ENCODE results near the gene ARID4B.
"Not testable (repeated sequence)": the region's sequence is repeated elsewhere in the genome, so short reads cannot be mapped to it uniquely, and the experiment has no call there.

The ARID4B gene

DNA sequence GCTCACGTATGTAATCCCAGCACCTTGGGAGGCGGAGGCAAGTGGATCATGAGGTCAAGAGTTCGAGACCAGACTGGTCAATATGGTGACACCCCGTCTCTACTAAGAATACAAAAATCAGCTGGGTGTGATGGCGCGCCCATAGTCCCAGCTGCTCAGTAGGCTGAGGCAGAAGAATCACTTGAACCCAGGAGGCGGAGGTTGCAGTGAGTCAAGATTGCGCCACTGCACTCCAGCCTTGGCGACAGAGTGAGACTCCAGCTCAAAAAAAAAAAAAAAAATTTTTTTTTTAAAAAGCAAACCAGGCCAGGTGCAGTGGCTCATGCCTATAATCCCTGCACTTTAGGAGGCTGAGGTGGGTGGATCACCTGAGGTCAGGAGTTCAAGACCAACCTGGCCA lies 168.7 kb downstream of the ARID4B start:
- not testable (repeated sequence) for DNase-seq

DNA sequence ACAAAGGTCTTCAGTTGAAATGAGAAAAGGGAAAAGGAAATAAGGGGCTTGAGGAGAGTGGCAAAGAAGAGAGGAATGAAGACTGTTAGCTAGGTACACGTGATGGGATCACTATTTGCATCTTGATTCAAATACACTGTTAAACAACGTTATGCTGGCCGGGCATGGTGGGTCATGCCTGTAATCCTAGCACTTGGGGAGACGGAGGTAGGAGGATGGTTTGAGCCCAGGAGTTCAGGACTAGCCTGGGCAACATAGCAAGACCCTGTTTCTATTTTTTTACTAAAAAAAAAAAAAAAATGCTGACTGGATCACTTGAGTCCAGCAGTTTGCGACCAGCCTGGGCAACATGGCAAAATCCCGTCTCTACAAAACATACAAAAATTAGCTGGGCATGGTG lies 169.3 kb downstream of the ARID4B start:
- DNase-seq, result no peak

DNA sequence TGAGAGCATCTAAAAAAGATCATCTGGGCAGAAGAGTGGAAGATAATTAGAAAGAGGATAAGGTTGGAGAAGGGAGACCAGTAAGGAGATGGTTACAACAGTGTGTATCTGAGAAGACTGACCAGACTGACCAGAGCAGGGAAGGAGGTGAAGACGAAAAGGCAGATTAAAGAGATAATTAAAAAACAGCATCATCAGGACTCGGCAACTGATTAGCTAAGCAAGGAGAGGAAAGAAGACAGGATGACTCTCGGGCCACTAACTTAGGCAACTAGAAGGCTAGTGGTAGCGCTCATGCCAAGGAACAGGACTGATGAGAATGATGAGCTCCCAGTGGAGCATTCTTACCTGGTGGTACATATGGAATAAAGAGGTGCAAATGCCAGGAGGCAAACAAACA lies 170.8 kb downstream of the ARID4B start:
- no peak for DNase-seq

DNA sequence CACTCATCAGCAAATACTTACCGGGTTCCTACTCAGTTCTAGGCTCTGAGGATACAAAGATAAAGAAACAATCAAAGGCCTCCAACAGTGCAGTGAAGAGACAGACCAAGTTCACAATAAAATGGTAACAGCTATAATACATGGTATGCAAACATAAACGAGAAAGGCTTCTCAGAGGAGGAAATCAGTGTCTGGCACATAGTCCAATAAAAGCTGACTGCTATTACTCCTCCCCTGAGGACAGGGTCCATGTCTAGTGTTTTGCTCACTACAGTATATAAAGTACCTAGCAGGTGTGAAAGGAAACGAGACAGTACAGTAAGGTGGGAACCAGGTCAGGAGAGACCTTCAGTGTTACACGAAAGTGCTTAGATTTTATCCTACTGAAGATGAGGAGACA lies 171.2 kb downstream of the ARID4B start:
- no peak for DNase-seq

DNA sequence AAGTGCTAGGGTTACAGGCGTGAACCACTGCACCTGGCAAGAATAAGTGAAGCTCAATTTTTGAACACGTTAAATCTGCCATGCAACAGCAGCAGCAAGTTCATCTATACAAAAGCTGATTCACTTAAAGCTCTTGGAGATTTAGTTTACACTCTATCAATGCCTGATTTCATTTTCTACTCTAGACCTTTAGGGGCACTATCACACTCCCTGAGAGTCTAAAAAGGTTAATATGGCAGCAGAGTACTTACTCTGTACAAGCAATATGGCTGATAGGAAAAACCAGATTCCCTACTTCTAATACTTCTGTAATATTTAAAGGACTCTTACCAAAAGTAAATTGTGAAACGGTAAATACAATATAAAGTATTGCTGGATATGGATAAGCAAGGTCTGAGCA lies 171.7 kb downstream of the ARID4B start:
- DNase-seq, result no peak

DNA sequence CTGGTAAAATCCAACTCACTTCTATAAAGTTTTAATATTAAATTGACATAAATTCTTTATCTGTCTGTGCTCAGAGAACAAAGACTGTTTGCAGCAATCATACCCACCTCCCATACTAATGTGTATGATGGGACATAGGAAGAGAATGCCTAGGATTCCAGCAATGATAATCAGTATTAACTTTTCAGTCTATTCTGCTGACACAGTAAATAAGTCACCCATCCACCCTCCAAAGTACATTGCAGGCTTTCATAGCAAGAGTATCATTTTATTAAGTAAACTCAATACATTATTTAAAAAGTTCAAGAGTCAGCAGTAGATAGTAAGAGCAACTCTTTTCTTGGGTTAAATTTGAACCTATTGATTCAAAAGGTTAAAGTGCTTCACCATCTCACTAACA lies 175.7 kb downstream of the ARID4B start:
- no peak for DNase-seq

DNA sequence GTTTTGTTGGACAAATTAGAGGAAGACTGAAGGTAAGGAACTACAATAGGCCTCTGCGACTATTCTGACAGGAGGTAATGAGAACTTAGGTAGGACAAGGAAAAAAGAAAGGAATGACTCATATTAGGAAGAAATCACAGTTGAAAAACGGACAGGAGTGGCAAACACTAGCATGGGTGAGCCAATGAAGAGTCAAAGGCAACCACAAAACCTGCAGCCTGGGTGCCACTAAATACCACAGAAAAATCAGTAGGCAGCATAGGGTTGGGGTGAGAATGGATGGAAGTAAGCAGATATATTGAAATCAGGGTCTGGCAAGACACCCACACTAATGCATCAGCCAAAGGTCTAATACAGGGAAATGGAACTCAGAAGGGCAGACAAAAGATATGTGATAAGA lies 176.9 kb downstream of the ARID4B start:
- peak; percentile 37 for DNase-seq

DNA sequence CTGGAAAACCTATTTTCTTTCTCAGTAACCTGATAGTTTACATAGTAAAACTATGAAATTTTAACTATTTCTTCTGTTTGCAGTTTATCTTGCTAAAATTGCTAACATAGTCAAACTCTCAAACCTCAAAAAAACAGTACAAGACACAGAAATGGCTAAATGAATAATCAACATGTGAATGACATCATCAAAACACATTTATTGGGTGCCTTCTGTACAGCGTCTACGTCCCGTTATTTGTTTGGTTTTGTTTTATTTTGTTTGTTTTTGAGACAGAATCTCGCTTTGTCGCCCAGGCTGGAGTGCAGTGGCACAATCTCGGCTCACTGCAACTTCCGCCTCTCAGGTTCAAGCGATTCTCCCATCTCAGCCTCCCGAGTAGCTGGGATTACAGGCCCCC lies 178.2 kb downstream of the ARID4B start:
- no peak for DNase-seq

DNA sequence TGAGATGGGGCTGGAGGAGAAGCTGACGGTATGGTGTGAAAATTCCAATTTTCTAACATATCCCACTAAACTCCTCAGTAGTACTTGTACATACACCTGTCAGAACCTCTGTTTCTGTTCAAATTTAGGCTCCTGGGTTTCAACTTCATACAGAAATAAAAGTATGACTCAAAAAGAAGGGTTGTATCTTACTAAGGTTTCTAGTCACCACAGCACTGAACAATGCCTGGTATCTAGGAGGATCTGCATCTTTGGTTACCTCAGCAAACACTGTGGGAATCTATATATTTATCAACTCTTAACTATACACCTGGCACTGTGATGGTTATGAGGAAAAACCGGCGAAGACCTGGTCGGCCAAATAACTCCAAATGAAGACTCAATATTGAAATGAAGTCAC lies 180.7 kb downstream of the ARID4B start:
- DNase-seq, result no peak

DNA sequence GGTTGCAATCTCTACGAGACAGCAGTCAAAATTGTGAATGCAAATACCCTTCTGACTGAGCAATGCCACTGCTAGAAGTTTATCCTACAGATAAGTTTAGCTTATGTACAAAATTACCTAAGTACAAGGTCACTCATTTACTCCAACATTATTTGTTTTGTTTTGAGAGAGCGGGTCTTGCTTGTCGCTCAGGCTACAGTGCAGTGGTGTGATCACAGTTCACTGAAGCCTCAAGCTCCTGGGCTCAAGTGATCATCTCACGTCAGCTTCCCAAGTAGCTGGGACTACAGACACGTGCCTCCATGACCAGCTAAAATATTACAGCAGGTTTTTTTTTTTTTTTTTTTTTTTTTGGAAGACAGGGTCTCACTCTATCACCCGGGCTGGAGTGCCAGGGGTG lies 182.3 kb downstream of the ARID4B start:
- no peak for DNase-seq

DNA sequence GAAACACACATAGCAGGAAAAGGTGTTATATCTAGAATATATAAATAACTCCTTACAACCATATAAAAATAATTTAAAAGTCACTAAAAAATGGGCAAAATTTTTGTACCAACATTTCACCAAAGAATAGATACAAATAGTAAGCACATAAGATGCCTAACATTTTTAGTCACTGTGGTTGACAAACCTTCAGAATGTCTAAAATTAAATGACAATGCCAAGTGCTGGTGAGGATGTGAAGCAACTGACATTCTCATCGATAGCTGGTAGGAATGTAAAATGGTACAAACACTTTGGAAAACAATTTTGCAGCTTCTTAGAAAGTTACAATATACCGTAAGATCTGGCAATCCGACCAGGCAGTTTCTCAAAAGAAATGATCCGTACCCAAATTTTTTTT lies 185.0 kb downstream of the ARID4B start:
- DNase-seq, result no peak

DNA sequence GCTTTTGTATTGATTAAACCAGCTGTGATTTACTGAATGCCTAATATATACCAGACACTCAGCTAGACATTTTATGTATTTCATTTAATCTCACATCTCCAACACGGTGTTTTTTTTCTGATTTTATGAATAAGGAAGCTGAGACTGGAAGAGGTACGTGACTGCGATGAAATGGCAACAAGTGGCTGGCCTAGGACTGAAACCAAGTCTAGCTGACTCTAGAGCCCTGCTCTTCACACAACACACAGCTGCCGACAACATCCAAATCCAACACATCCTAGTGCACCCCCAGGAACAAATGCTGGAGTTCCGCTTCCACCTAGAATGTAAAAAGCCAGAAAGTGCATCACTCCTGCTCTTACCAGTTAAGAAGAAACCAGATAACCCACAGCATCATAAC lies 188.7 kb downstream of the ARID4B start:
- DNase-seq, result no peak

DNA sequence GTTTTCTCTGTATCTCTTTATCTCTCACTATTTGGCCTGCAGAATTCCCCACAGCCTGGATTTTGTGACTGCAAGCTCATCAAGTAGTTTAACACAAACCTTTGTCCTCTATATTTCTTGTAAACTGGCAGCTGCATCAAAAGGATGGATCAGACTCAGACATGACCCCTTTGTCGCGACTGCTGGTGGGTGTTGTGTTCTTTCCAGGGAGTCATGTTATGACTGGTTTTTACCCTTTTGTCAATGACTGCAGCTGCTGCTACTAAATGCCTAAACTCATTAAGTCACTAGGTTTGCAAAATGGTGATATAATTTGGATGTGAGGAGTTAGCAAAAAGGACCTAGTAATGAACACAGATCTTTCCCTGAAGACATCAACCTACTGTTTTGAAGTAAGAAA lies 189.2 kb downstream of the ARID4B start:
- no peak for DNase-seq

DNA sequence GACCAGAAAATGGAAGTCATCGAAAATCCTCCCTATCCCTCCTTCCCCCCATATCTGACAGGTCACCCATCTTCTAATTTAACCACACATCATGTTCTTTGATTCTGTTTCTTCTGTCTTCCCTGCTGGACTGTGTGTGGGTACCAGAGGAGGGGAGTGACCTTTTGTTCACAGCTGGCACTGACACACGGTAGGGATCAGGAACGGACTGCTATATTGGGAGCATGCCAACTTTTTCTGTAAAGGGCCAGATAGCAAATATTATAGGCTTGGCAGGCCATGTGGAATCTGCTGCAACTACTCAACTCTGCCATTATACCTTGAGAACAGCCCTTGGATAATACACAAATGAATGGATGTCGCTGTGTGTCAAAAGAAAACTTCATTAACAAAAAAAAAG lies 191.9 kb downstream of the ARID4B start:
- no peak for DNase-seq

DNA sequence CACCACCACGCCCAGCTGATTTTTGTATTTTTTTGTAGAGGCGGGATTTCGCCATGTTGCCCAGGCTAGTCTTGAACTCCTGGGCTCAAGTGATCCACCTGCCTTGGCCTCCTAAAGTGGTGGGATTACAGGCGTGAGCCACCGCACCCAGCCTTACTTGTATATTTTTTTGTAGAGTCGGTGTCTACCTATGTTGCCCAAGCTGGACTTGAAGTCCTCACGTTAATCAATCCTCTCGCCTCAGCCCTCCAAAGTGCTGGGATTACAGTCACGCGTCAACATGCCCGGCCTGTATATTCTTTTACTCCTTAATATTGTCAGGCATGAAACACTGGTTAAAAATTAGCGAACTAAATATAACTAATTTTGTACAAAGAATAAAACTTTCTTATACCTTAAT lies 193.8 kb downstream of the ARID4B start:
- DNase-seq, result no peak

DNA sequence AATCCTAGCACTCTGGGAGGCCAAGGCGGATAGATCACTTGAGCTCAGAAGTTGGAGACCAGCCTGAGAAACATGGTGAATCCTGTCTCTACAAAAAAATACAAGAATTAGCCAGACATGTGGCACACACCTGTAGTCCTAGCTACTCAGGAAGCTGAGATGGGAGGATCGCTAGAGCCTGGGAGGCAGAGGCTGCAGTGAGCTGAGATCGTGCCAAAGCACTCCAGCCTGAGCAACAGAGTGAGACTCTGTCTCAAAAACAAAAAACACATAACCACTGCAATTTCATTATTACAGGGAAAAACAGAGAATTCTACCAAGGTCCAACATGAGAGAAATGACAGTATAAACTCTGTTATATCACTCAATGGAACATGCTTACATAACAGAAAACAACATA lies 194.9 kb downstream of the ARID4B start:
- no peak for DNase-seq

DNA sequence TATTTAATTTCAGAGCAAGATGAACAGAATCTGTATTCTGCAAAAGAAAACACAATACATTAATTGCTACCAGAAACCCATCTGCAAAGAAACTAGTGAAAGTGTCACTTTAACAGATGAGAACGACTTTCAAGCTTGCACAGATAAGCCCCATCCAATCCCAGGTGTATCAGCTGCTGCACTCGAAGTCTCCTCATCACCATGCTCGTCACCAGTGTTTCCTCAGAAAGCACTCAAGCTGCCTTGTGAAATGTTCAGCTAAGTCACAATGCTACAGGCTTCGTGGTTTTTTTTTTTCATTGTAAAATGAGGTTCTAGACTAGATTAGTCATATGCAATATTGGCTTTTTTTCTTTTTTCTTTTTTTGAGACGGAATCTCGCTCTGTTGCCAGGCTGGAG lies 196.0 kb downstream of the ARID4B start:
- DNase-seq, result no peak

DNA sequence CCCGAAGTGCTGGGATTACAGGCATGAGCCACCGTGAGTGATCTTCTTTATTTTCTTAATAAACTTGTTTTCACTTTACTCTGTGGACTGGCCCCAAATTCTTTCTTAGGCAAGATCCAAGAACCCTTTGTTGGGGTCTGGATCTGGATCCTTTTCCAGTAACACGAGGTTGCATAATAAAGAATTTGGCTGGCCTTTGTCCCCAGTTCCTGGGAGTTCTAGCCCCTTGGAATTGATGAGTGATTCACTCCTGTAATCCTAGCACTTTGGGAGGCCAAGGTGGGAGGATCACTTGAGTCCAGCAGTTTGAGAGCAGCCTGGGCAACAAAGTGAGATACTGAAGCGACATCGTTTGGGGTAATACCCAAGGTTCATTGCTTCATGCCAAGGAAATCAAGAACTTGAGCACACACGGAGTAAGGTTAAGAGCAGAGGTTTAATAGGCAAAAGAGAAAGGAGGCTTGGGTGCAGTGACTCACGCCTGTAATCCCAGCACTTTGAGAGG lies 197.2 kb downstream of the ARID4B start:
- DNase-seq, result no peak

DNA sequence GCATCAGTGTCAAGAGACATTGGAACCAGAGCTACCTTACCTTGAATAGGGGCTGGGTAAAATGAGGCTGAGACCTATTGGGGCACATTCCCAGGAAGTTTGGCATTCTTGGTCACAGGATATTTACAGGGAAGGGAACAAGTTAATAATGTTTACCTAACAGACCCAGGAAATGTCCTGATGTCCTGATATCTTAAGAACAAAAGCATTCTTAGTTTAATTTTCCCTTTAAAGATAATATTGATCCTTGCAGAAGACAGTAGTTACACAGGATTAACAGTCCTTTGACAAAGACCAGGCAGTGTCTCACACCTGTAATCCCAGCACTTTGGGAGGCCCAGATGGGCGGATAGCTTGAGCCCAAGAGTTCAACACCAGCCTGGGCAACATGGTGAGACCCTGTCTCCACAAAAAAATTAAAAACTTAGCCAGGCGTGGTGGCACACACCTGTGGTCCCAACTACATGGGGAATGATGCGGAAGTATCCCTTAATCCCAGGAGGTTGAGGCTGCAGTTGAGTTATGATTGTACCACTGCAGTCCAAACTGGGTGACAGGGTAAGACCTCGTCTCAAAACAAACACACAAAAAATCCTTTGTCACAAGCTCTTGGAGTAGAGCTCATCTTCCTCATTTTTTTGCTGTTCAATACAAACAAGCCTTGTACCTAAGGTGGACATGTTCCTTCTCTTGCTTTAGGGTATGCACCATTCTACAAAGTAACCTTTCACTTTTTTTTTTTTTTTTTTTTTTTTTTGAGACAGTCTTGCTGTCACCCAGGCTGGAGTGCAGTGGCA lies 198.0 kb downstream of the ARID4B start:
- no peak for DNase-seq

DNA sequence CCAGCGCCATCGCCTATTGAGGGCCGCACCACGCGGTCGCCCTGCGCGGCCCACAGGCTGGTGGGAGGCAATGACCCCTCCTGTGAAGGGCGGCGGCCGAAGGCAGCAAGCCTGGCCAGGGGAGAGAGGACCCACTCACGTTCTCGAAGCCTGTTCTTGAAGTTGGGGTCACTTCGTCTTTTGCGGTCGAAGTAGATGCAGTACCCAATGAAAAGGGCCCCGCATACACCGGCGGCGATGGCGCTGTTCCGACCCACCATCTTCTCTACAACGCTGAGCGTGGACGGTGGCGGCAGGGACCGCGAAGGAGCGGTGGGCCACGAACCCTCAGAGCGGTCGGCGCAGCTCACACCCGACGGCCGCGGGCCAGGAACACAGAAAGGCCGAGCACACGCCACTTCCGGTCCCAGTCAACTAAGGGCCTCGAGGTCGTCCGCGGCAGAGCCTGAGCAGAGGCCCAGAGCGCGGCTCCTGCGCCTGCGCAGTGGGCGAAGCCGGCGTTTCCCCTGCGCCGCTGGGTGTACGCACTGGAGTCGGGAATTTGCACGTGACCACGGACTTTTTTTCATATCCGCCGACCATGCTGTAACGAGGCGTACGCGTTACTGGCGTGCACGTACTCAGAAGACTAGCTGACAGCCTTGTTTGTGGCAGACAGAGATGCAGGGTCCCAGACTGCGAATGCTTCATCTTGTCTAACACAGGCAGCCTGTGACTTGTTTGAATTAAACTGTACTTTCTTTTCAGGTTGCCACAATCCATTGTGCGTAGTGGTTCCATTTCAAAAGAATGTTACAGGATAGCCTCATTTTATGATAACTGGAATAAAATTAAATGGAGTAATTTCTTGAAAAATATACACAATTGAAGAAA lies 199.3 kb downstream of the ARID4B start, which contains the start of gene TOMM20:
Gene TOMM20 (minus strand): TSS at position 382 of the 873 bp plus-strand sequence. CDS start 122 bp downstream, at position 260.
- peak; percentile 98 for DNase-seq

DNA sequence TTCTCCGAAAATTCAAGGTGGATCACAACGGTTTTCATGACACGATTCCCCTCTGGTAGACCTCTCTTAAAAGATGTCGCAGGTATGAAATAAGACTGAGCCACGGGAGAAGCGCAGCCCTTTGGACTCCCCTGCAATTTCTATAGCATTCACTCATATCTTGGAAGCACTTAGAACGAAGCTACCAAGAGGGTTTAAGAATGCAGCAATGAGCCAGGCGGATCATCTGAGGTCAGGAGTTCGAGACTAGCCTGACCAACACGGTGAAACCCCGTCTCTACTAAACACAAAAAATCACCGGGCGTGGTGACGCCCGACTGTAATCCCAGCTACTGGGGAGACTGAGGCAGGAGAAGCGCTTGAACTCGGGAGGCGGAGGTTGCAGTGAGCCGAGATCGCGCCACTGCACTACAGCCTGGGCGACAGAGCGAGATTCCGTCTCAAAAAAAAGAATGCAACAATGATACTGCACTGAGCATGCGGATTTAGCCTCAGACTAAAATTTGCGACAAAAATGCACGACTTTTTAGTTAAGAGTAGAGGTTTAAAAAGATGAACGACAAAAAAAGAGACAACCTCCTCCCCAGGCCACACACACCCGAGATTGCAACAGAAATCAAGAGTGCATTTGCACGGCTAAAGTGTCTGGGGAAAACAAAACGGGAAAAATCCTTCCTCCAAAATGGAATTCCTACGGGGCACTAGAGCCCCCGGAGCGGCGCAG lies 200.1 kb downstream of the ARID4B start:
- no peak for DNase-seq

DNA sequence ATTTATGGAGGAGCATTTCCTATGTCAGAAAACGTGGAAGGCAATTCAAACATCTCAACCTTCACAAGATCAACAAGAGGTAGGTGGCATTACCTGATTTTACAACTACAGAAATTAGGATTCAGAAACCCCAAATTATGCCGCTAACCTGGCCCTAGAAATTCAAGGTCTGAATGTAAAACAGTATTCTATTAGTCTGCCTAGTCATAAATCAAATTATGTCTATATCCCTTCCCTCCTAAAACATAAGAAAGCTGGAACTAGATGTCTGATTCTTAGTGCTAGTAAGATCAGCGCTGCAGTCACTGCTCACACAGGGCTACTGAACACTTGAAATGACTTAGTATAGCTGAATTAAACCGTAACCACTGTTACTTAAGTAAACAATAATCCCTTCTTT lies 200.8 kb downstream of the ARID4B start:
- DNase-seq, result no peak

DNA sequence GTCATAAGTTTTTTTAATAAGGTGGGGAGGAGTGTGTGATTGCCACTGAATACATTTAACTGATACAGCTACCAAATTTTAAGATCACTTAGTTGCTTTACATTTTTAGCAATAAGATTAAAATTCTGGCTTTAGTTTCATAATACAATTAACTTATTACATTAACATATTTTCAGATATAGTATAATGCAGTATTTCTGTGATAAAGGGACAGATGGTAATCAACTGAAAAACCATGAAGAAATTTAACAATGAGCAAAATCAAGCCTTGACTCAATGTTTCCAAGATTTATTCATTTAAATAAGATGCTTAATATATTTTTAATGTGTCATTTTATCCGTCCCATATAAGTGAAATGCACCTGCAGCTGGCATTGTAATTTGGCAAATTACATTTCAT lies 203.3 kb downstream of the ARID4B start:
- no peak for DNase-seq
